IMR-90 (cell line): ENCODE measurements around the gene DPYSL5. TPM values are rescaled to one million over a fixed set of nuclear protein-coding genes. Genes with fewer than 3 reads are reported as not detected.

Experiments used
- ATAC-seq: fragments of 200-7000 bp; cut with Tn5 transposase; 2 replicates; pipeline ENCODE4 v1.9.1; 2020; ENCODE audit warnings: low read depth, mild to moderate bottlenecking, moderate library complexity
- BruUV-seq: library from RNA; stranded (reverse); fragments of 400-500 nt; replicated peaks from 2 replicates; lab custom pipeline; 2021; lab: Mats Ljungman, UMichigan
- CTCF ChIA-PET: fragments of 300-600 bp; formaldehyde crosslinking; extraction: SDS; loops from one replicate; lab custom pipeline; 2021; ENCODE audit warnings: antibody characterized with exemption; lab: Yijun Ruan, JAX
- POLR2A ChIA-PET: fragments of 300-600 bp; sonication (Branson Sonifier 250); formaldehyde crosslinking; loops from one replicate; lab custom pipeline; 2022; ENCODE audit warnings: antibody characterized with exemption; ENCODE audit not compliant: unreplicated experiment; lab: Charles Lee
- DNase-seq: peaks from one replicate; pipeline ENCODE4 v3.0.0; 2013
- H2AFZ ChIP-seq: replicated peaks from 2 replicates; pipeline ENCODE3; 2013; ENCODE audit warnings: low read length, mild to moderate bottlenecking; ENCODE audit not compliant: poor library complexity
- H2AK5ac ChIP-seq: 2 replicates; pipeline ENCODE4 v1.6.1; 2013; ENCODE audit warnings: low read depth, low read length, inconsistent platforms
- H2AK9ac ChIP-seq: replicated peaks from 2 replicates; pipeline ENCODE3; 2013; ENCODE audit warnings: mild to moderate bottlenecking, low read depth, low read length, moderate library complexity; ENCODE audit not compliant: poor library complexity
- H2BK120ac ChIP-seq: 2 replicates; pipeline ENCODE4 v1.6.1; 2013; ENCODE audit warnings: low read depth, low read length, inconsistent platforms
- H2BK15ac ChIP-seq: 3 replicates; pipeline ENCODE4 v1.6.1; 2013; ENCODE audit warnings: low read depth, low read length, inconsistent platforms
- H2BK20ac ChIP-seq: 2 replicates; pipeline ENCODE4 v1.6.1; 2013; ENCODE audit warnings: low read depth, mild to moderate bottlenecking, inconsistent platforms, low read length, moderate library complexity
- H2BK5ac ChIP-seq: 2 replicates; pipeline ENCODE4 v1.6.1; 2013; ENCODE audit warnings: mild to moderate bottlenecking, low read depth, low read length, inconsistent platforms; ENCODE audit not compliant: poor library complexity, severe bottlenecking
- H3K14ac ChIP-seq: replicated peaks from 2 replicates; pipeline ENCODE4 v1.6.1; 2013; ENCODE audit warnings: low read depth, low read length, inconsistent platforms
- H3K18ac ChIP-seq: 2 replicates; pipeline ENCODE4 v1.6.1; 2013; ENCODE audit warnings: low read depth, low read length, control low read depth
- H3K23ac ChIP-seq: 2 replicates; pipeline ENCODE4 v1.6.1; 2013; ENCODE audit warnings: low read depth, low read length, inconsistent platforms
- H3K27ac ChIP-seq: 2 replicates; pipeline ENCODE4 v1.5.1; 2013; ENCODE audit warnings: mild to moderate bottlenecking, control low read depth, low read length; ENCODE audit not compliant: insufficient read depth
- H3K27me3 ChIP-seq: 2 replicates; pipeline ENCODE4 v1.6.1; 2013; ENCODE audit warnings: low read length; ENCODE audit not compliant: control insufficient read depth, insufficient read depth
- H3K36me3 ChIP-seq: 2 replicates; pipeline ENCODE4 v1.6.1; 2013; ENCODE audit warnings: low read length, mixed read lengths; ENCODE audit not compliant: control insufficient read depth, insufficient read depth
- H3K4ac ChIP-seq: 2 replicates; pipeline ENCODE4 v1.6.1; 2013; ENCODE audit warnings: low read depth, low read length, inconsistent platforms
- H3K4me1 ChIP-seq: 2 replicates; pipeline ENCODE4 v1.6.1; 2013; ENCODE audit warnings: low read length, mixed read lengths; ENCODE audit not compliant: control insufficient read depth, insufficient read depth
- H3K4me2 ChIP-seq: 2 replicates; pipeline ENCODE4 v1.6.1; 2013; ENCODE audit warnings: low read depth, mild to moderate bottlenecking, control low read depth, low read length, moderate library complexity
- H3K4me3 ChIP-seq: 2 replicates; pipeline ENCODE4 v1.5.1; 2013; ENCODE audit warnings: low read depth, mild to moderate bottlenecking, control low read depth, low read length, moderate library complexity; ENCODE audit not compliant: insufficient read depth
- H3K56ac ChIP-seq: 2 replicates; pipeline ENCODE4 v1.6.1; 2013; ENCODE audit warnings: low read length, inconsistent platforms; ENCODE audit not compliant: insufficient read depth; ENCODE audit errors: extremely low read depth
- H3K79me1 ChIP-seq, 2 experiments: 2 replicates each; pipeline ENCODE4 v1.6.1; 2013; ENCODE audit warnings: low read length in 2 of 2, inconsistent platforms in 1 of 2, low read depth in 1 of 2
- H3K9ac ChIP-seq: 2 replicates; pipeline ENCODE4 v1.6.1; 2013; ENCODE audit warnings: low read depth, low read length, control low read depth
- H3K9me1 ChIP-seq: 2 replicates; pipeline ENCODE4 v1.6.1; 2013; ENCODE audit warnings: low read length, inconsistent platforms; ENCODE audit not compliant: insufficient read depth
- H3K9me3 ChIP-seq: 2 replicates; pipeline ENCODE4 v1.6.1; 2013; ENCODE audit warnings: low read length; ENCODE audit not compliant: control insufficient read depth, insufficient read depth
- H4K20me1 ChIP-seq: 2 replicates; pipeline ENCODE4 v1.6.1; 2013; ENCODE audit warnings: low read length, inconsistent platforms; ENCODE audit not compliant: insufficient read depth
- H4K5ac ChIP-seq: 2 replicates; pipeline ENCODE4 v1.6.1; 2013; ENCODE audit warnings: mild to moderate bottlenecking, low read depth, low read length, control low read depth
- H4K8ac ChIP-seq, 2 experiments: 2 replicates each; pipeline ENCODE4 v1.6.1; 2013; ENCODE audit warnings: low read depth in 2 of 2, low read length in 2 of 2, control low read depth in 1 of 2, inconsistent platforms in 1 of 2
- H4K91ac ChIP-seq: 2 replicates; pipeline ENCODE4 v1.6.1; 2013; ENCODE audit warnings: low read depth, low read length, inconsistent platforms; ENCODE audit not compliant: insufficient read depth
- BHLHE40 ChIP-seq: fragments of 150-350 bp; IDR thresholded peaks from 2 replicates; pipeline ENCODE4 v1.6.1; 2016; ENCODE audit warnings: mild to moderate bottlenecking, low read depth, low read length
- CEBPB ChIP-seq: IDR thresholded peaks from 2 replicates; pipeline ENCODE4 v1.6.1; 2012; ENCODE audit warnings: low read depth, low read length, improper control_type of control experiment
- CHD1 ChIP-seq: IDR thresholded peaks from 2 replicates; pipeline ENCODE4 v1.6.1; 2012; ENCODE audit warnings: low read depth, low read length, improper control_type of control experiment
- CTCF ChIP-seq: conservative IDR thresholded peaks from 2 replicates; pipeline ENCODE4 v1.5.1; 2012; ENCODE audit warnings: mild to moderate bottlenecking, low read depth, low read length, improper control_type of control experiment
- ELK1 ChIP-seq: fragments of 150-350 bp; IDR thresholded peaks from 2 replicates; pipeline ENCODE4 v1.6.1; 2016; ENCODE audit warnings: low read depth, mild to moderate bottlenecking, low read length, moderate library complexity, borderline replicate concordance
- FOS ChIP-seq: fragments of 150-350 bp; IDR thresholded peaks from 2 replicates; pipeline ENCODE4 v1.6.1; 2016; ENCODE audit warnings: low read depth, low read length
- MAFK ChIP-seq: IDR thresholded peaks from 2 replicates; pipeline ENCODE4 v1.6.1; 2012; ENCODE audit warnings: low read depth, low read length, improper control_type of control experiment
- MAZ ChIP-seq: IDR thresholded peaks from 2 replicates; pipeline ENCODE4 v1.6.1; 2012; ENCODE audit warnings: low read depth, mild to moderate bottlenecking, low read length, improper control_type of control experiment, moderate library complexity, borderline replicate concordance
- MXI1 ChIP-seq: IDR thresholded peaks from 2 replicates; pipeline ENCODE4 v1.6.1; 2012; ENCODE audit warnings: low read depth, mild to moderate bottlenecking, low read length, moderate library complexity, borderline replicate concordance
- NFE2L2 ChIP-seq: fragments of 150-350 bp; IDR thresholded peaks from 2 replicates; pipeline ENCODE4 v1.6.1; 2016; ENCODE audit warnings: low read depth, mild to moderate bottlenecking, low read length
- POLR2A ChIP-seq: IDR thresholded peaks from 2 replicates; pipeline ENCODE4 v1.6.1; 2012; ENCODE audit warnings: mild to moderate bottlenecking, low read depth, low read length
- RAD21 ChIP-seq: IDR thresholded peaks from 2 replicates; pipeline ENCODE4 v1.6.1; 2012; ENCODE audit warnings: low read length, improper control_type of control experiment
- RCOR1 ChIP-seq: IDR thresholded peaks from 2 replicates; pipeline ENCODE4 v1.6.1; 2012; ENCODE audit warnings: mild to moderate bottlenecking, low read length, improper control_type of control experiment; ENCODE audit not compliant: insufficient replicate concordance
- RFX5 ChIP-seq: IDR thresholded peaks from 2 replicates; pipeline ENCODE4 v1.8.0; 2012; ENCODE audit warnings: low read depth, mild to moderate bottlenecking, low read length, moderate library complexity
- SMC3 ChIP-seq: fragments of 150-350 bp; IDR thresholded peaks from 2 replicates; pipeline ENCODE4 v1.6.1; 2016; ENCODE audit warnings: low read depth, mild to moderate bottlenecking, antibody characterized with exemption, low read length, moderate library complexity
- USF2 ChIP-seq: fragments of 150-350 bp; IDR thresholded peaks from 2 replicates; pipeline ENCODE4 v1.6.1; 2017; ENCODE audit warnings: mild to moderate bottlenecking, antibody characterized with exemption, low read length, low read depth
- WGBS, 2 experiments: methylation state at CpG; one replicate each; pipeline versions ENCODE4 v1.1.5 to v1.1.7; 2013; ENCODE audit warnings: missing lambda C conversion rate in 2 of 2; ENCODE audit not compliant: insufficient read length in 1 of 2; ENCODE audit errors: extremely low coverage in 2 of 2; 5-methylcytosine and 5-hydroxymethylcytosine counted together
- dilution Hi-C: fragments of 300-500 bp; cut with HindIII; formaldehyde crosslinking; loops from one replicate; pipeline ENCODE4 v1.14.3; 2018; ENCODE audit warnings: low sequenced_read_pairs; ENCODE audit not compliant: unreplicated experiment
- in situ Hi-C: fragments of 300-500 bp; cut with MboI; formaldehyde crosslinking; loops from 3 replicates; pipeline ENCODE4 v1.14.3; 2019; ENCODE audit warnings: low sequenced_read_pairs, inconsistent platforms, mixed read lengths
- intact Hi-C: fragments of 100-400 bp; cut with micrococcal nuclease; formaldehyde crosslinking; loops from 2 replicates; pipeline ENCODE4 v1.10.0; 2022
- polyA plus RNA-seq, 3 experiments: library from polyadenylated mRNA; depleted of rRNA; stranded (reverse); fragments of >200 nt; gene quantifications; 2 replicates each; pipeline ENCODE4 v1.2.3, GENCODE V29; 2012; ENCODE audit warnings: low replicate concordance in 1 of 3
- total RNA-seq: library from RNA; depleted of rRNA; stranded (reverse); fragments of >200 nt; gene quantifications from 2 replicates; pipeline ENCODE4 v1.2.3, GENCODE V29; 2012

DPYSL5 gene
- total and polyA plus RNA-seq, 2 of the 4 experiments (the other 2 are of a cell fraction): not detected

GRCh38 chr2:26892133-26892532 lies 44.2 kb downstream of the DPYSL5 start:
- Histone ChIP-seq H3K79me1 (no peaks in the 10 kb centered on the region), H4K5ac (no peak overlapping the region), H2AFZ (no peak overlapping the region), H3K9me1 (no peaks in the 10 kb centered on the region), H4K20me1 (no peaks in the 10 kb centered on the region; the same call in 1 of the 2 replicates), H3K27ac (no peak overlapping the region), H2BK15ac (no peak overlapping the region), H3K23ac (no peak overlapping the region), H4K91ac (no peak overlapping the region), H3K18ac (no peak overlapping the region), H2AK9ac (no peak overlapping the region), H2BK120ac (no peak overlapping the region), H3K36me3 (no peaks in the 10 kb centered on the region), H3K14ac (no peak overlapping the region), H3K56ac (no peak overlapping the region), H3K9ac (no peak overlapping the region), H3K9me3 (no peaks in the 10 kb centered on the region), H3K27me3 (peaks cover 44% of the 10 kb centered on the region), H2BK5ac (no peak overlapping the region), H3K4me3 (no peak overlapping the region), H3K4ac (no peak overlapping the region), H3K4me2 (no peak overlapping the region), H3K4me1 (no peaks in the 10 kb centered on the region), H4K8ac (no peak overlapping the region), H2BK20ac (no peak overlapping the region), H2AK5ac (no peak overlapping the region)
- intact Hi-C loops (no loop called here), dilution Hi-C loops (no loop called here), in situ Hi-C loops (no loop called here)
- WGBS, 2 experiments: 50% methylated on average over 1 of the region's 3 CpGs; no CpG with 5 or more reads in 1 of the 2 experiments
- BruUV-seq: no TSS peak
- DNase-seq: no peak
- ChIA-PET POLR2A (no interaction called here), CTCF (no interaction called here)
- TF ChIP-seq MAFK (no peak), BHLHE40 (no peak), POLR2A (no peak), RFX5 (no peak), RCOR1 (no peak), USF2 (no peak), ELK1 (no peak), NFE2L2 (no peak), SMC3 (no peak), CEBPB (no peak), CTCF (no peak), FOS (no peak), CHD1 (no peak), MXI1 (no peak), RAD21 (no peak), MAZ (no peak)
- ATAC-seq: no peak
